SK-N-DZ (cell line): Measurements from ENCODE around the gene SMG6.

Experiments
- DNase-seq: peaks from one replicate; pipeline ENCODE4 v3.0.0-alpha.2; 2015; ENCODE audit warnings: low spot score

Gene SMG6

DNA sequence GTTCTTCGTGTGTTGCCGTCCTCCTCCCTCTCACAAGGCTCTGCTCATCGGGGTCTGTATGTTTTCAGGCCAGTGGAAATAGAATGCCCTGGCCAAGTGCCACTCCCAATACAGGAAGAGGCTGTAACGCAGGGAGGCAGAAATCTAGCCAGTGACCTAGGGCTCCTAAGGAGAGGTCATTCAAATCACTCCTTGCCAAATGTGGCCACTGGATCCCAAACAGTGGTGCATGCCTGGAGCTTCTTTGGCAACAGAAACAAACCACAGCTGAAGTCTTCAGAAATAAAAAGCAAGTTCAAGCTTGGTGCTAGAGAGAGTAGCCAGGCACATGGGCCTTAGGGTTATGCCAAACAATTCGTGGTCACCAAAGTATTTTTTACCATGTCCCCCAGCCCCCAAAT is 66.1 kb downstream of the SMG6 start:
- no peak for DNase-seq

DNA sequence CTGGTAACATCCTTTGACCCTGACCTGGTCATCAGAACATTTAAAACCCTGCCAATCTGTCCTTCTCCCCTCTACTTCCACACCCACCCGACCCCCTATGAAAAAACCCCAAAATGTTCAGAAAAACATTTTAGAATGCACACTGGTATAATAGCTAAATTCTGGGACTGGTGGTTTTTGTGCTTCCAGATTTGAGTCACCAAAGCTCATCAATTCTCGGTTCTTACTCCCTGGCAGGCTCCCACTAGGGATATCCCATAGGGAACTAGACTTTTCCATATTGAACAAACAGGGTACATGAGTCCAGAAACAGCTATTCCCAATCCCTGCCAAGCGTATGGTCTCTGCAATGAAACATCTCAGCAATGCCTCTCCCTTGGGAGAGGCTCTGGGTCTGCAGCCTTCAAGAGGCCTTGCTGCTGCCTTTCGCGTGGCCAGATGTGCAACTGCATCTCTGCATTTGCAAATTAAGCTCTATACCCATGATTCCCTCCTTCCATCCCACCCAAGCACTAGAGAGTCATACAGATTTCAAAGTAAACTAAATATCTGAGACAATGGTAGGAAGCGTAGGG is 67.7 kb downstream of the SMG6 start:
- DNase-seq = no peak

DNA sequence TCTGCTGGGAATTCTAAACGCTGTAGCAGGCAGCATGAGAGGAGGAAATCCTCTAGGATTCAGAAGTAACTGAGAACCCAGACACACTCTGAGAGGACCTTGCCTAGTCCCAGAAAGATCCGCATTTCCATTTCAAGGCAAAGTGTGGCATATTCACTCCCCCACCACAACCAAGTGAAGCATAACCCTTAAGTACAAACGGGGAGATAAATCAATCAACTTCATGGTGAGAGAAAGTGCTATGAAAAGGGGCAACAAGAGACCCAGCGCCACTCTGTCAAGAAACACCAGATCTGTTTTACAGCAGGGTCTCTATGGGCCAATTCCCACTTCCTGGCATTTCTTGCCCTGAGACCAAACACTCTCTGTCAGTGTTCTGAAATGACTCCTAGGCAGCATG is 68.3 kb downstream of the SMG6 start:
- no peak for DNase-seq

DNA sequence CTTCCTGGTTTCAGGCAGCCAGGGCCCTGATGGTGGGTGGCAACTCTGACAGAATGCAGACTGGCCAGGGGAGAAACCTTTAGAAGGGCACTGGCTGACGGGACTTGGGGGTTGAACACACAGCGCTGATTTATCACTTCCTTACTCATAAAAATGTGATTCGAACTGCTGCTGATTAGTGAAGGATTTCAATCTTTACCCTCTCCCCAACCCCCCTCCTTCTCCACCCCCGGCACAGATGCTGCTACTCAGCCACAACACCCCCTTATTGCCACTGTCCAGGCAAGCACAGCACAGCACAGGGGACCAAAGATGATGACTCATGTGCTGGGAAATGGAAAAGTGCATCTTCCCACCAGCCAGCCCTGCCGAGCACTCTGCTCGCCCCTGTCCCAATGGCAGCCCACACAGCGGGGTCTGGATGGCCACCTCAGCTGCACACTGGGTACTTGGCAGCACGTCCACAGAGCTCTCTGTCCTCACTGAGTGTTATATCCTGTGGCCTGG is 70.1 kb downstream of the SMG6 start:
- DNase-seq = no peak

DNA sequence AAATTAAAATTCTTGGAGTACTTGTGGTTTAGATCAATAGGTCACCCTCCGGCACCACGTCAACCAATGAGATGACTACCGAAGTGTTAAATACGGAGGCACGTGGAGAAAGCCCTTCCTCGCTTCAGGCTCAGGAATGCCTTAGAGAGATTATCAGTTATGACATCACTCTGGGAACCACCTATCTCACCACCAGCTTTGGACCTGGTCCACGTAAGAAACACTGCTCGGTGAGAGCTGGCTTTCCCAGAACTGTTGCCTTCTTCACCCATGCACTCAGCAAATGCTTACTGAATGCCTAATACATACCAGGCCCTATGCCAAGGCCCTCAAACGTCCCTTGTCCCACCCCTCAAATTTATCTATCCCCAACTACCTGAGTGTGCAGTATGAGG is 71.3 kb downstream of the SMG6 start:
- no peak for DNase-seq

DNA sequence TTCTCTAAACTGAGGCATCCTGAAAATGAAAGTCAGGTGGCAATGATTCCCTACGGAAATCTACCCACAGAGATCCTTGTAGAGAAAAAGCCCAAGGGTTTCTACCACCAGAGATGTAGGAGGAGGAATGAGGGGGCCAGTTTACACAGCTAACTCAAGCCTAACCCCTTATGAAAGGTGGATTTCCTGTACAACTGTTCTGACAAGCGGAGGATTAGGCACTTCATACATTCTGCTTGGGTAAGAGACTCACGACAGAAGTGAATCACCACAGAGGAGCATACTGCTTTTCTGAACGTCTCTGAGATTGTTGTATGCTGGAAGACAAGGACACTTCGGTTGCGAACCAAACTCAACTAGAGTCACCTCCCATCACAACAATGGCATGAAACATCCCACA is 72.7 kb downstream of the SMG6 start:
- DNase-seq = no peak

DNA sequence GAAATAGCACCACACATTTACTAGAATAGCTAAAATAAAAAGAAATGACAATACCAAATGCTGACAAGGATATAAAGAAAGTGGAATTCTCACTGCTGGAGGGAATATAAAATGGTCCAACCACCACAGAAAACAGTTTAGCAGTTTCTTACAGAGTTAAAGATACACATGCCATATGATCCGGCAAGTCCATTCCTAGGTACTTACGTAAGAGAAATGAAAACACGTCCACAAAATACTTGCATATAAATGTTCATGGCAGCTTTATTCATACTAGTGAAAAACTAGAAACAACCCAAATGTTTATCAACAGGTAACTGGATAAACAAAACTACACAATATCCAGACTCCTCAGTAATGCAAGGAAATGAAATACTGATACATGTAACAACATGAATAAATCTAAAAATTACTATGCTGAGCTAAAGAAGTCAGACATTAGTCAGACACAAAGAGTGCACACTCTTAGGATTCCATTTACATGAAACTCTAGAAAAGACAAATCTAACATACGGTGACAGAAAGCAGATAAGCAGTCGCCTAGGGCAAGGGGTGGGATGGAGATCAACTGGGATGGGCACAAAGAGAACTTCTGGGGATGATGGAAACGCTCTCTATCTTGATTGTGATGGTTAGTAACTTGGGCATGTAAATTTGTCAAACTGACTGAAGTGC is 76.4 kb downstream of the SMG6 start:
- no peak for DNase-seq

DNA sequence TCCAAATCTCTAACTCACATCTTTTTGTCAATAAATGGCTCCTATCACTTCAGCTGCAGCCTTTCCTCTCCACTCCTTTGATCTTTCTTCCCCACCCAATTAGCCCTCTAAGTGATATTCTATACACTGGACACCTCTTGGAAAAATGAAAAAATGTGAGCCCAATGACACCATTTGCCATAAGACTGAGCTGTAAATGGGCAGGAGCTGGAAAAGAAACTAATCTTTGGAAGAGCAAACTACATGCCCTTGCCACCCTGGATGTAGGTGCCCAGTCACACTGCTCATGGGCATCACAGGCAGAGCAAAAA is 80.0 kb downstream of the SMG6 start:
- DNase-seq = no peak

DNA sequence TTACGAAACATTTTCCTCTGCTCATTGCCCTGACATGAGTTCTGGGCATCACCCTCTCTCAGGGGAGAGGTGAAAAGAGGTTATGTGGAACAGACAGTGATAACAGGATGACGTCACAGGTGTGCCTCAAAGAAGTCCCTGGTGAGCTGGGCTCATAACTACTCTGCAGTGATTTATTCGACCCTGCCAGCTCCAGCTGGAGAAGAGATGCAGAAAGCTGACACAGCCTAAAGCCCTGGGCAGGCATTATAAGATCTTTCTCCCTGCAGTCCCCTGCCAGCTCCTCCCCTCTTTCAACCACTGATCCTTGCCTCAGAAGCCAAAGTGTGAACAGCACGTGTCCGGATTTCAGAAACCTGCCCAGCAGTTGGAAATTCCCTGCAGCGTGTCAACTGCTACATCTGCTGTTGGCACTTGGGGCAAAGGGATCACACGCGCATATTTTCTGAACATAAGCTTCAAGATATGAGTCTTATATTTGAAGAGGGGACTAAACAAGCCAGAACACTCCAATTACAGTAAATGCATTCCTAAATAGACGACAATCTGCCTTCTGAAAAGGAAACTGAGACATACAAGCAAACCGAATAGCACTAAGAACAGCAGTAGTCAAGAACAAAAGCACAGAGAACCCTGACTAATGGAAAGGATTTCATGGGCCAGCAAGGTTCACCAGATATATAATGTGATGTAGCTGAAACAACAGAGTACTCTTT is 80.5 kb downstream of the SMG6 start:
- peak; percentile 16 for DNase-seq

DNA sequence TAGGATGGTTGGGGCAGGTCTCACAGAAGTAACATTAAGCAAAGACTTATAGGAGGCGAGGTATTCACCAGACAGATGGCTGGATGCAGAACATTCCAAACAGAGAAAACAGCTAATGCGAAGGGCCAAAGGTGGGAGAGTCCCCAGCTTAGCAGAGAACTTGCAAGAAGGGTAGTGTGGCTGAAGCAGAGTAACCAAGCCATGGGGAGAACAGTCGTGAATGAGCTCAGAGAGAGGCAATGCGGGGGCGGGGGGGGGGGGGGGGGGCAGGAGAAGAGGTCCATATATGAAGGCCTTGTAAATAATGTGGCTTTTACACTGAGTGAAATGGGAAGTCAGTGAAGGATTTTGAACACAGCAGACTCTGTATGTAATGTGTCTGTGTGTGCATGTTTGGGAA is 81.3 kb downstream of the SMG6 start:
- no peak for DNase-seq

DNA sequence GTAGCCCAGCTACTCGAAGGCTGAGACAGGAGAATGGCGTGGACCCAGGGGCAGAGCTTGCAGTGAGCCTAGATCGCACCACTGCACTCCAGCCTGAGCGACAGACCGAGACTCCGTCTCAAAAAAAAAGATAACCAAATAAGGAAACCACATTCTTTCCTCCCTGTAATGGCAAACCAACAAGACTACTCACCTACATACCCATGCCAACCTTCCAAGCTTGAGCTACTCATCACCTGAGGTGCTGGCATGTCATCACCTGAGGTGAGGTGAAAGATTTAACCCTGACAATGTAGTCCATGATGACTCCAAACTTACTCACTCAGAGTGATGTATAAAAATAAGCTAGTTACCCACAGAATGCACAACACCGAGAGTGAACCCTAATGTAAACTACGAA is 85.2 kb downstream of the SMG6 start:
- DNase-seq = no peak

DNA sequence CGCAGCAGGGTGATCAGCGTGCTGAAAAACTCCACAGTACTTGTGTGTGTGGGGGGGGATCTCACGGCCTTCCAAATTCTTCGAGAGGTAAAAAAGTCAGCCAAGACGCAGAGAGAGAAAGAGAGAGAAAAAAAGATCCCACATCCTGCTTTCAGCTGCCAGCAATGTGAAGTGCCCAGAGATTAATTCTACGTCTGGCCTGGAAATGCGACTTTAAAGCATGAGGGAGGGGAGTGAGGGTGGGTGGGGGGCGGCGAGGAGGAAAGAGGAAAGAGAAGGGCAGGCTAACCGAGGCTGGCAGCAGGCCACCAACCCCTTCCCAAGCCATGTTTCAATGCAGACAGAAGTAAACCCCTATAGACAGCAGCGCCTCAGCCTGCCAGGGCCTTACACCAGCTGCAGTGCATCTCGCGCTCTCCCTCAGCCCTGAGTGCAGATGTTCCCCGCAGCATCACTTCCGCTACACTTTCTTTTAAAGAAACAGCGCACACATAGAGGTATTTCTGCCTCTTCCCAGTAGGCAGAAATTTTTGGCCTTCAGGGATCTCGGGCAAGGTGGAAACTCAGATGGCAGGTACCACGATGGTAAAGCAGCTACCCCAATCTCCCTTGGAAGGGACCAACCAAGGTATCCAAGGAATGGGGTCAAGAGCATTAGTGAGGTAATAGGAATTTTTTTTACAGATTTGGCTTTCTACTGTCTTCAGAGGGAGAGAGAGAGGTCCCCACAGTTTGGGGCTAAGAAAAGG is 87.8 kb downstream of the SMG6 start:
- peak; percentile 68 for DNase-seq

DNA sequence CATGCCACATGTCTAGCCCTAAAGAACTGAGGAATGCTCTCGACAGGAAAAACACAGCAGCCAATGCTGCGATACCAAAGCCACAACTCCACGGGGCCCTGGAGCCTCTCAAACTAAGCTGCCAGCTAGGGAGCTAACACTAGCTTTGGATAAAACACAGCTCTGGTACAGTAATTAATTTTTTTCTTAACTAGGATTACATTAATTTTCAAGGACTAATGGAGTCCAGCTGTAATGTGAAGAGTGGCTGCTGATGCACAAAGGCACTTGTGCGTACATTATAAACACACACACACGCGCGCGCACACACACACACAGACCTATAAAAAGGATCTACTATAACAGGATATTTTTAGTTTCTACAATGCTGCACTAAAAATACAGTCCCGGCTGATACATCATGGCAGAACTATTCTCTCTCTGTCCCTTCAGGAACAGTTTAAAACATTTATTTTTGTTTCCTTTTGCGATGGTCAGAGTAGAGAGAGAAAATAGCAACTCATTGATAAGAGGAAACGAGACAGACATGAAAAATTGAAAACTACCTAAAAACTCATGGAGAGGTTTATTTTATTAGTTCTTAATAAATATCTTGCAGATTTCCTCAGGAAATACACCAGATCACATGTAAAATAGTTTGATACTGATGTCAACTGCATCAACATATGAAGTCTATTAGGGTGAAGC is 88.5 kb downstream of the SMG6 start:
- DNase-seq = no peak

DNA sequence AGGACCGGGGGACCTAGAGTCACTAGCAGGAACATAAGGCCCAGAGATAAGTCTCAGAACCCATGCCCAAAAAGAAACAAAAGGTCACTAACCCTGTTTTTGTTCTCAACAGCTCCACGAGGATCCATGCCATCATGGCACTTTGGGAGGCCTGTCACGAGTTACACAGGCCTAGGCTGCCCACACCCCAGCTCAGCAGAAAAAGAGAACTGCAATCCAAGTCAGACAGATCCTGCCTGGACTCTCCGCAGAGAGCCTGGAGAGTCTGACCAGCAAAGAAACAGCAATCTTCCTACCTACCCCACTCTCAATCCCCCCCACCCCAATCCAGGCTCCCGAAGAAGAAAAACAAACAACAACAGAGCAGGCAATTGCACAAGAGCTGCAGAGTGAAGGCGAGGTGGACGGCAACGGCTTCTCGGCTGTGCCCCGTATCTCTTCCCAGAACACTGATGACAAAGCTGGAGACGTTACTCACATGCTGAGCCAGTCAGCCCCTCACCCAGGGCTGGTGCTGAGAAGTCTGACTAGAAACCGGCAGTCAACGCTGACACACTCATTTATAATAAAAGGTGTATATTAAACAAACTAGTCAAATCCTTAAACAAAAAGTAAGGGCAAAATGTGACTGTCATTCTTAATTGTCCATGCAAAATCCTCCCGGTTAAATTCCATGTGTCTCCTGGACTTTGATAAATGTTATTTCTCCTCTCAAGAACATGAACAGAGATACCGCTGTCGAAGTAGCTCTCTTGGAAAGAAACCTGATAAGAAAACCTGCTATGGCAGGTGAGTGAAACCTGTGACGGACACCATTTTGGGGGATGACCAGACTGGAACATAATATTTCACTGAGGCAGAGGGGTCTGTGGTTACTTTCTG is 89.3 kb downstream of the SMG6 start:
- DNase-seq = no peak

DNA sequence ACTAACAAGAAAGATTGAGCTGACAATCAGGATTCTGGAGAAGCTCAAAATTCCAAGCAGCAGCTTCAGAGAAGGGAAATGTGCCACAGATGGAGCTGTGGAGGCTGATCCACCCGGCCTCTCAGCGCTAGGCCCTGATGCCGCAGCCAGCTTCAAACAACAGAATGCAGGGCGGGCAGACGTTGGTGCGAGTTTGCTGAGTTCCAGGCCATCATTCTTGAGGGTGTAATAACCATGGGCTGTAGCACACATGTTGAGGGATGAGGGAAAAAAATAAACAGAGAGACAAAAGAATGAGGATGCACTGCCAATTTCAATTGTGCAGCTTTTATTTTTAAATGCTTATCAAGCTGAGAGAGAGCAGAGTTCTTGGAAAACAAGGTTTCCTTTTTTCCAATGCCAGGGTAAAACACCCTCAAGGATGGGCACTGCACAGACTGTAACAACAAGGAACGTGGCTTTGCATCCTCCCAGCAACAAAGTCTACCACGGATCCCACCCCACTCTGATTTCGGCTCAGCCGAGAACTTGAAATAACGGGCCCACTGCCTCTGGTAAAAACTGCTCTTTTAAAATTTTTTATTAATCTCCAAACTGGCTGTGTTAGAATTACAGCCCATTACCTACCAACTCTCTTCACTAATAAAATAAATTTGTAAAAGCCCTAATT is 90.2 kb downstream of the SMG6 start:
- DNase-seq = no peak

DNA sequence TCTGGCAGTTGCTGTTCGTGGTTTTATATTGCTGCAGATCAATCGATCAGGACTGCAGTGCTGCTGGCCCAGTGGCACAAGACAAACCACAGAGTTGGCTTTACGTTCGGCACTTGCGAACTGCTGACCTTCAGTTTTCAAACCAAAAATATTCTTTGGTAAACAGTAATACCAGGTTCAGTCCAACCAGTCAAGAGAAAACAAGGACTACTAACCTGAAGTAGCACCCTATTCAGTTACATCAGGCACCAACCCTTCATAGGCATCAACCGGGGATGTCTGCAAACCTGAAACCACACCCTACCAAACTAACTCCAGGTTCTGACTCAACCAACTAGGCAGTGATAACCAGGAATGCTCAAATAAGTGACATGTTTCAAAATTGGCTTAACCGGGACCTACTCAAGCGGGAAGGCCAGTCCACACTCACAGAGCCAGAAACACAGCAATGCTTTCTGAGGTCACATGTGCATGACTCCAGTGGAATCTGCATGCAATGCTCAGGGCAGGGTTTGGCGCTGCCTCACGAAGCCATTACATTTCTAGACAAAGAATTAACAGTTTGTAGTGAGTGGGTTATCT is 91.1 kb downstream of the SMG6 start:
- DNase-seq = no peak

DNA sequence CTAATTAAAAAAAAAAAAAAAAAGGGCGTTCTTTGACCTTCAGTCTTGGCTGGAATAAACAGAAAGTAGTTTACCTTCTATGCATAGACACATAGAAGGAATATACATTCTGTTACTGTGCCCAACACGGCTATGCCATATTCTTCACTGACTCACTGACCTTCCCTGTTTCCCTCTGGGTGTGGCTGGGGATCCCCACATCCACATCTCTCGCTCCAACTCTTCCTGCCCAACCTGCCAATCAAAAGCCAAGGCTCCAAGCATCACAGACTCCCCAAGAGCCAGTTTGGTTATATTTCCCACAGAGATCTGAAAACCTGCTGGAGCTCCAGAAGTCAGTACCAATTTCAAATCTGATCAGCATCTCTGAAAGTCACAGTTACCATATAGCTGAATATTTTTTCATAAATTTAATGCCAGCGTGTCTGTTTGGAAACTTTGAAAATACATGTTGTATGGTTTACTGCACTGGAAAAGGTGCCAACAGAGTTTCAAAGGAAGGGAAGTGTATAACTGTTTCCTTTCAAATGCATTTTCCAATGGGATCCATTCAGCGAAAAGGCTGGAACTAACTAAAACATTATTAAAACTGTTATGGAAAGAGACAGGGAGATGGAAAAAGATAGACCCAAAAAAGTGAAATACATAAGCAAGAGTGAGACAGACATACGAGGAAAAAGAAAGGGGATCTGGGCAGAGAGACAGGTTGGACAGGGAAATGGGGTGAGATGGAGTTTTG is 91.8 kb downstream of the SMG6 start:
- DNase-seq = no peak

DNA sequence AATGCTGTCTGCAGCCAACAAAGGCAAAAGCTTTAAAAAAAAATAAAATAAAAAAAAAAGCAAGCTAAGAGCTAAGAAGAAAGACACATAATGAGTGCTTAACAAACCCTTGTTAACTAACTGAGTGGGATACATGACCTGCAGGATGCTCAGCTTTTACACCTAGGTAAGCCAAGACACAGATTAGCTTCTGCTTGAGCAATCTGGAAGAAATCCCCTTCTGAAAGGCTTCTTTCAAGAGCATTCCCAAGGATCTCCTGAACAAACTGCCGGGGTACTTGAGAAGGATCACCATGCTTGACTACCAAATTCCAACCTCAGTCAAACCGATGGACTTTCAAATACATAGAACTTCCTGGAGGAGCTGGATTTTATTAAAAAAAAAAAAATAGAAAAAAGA is 92.9 kb downstream of the SMG6 start:
- no peak for DNase-seq

DNA sequence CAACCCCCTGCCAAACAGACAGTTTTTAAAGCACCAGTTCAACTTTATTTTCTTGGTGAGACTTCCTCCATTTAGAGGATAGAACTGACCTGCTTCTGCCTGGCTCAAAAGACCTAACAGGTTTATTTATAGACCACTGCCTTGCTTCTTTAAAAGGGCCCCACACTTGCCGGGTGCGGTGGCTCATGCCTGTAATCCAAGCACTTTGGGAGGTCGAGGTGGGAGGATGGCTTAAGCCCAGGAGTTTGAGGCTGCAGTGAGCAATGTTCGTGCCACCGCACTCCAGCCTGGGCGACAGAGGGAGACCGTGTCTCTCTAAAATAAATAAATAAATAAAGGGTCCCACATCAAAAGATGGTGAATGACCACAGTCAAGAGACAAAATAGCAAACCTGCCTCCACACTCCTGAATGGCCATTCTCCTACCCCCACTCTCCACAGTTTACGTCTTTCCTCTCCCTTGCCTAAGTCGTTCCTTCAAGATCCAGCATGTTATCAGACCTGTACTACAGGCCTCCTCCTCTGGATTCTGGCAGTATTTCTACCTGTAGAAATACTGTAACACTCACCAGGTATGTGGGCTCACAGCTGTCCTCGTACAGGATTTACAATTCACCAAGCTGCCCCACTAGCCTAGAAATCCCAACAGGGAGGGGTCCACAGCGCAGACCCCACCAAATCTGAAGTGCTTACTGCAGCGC is 95.6 kb downstream of the SMG6 start:
- no peak for DNase-seq
